ENCODE results near the gene CDH3. TPM values are rescaled to one million over a fixed set of nuclear protein-coding genes. Genes with fewer than 3 reads are reported as not detected.
A peak's percentile ranks its signal among the peaks of the same experiment; 100 is the strongest.

The CDH3 gene
- total RNA-seq, 1 experiment from 2014 or later, result 109 TPM

GRCh38 chr16:68658974-68659360 lies 13.9 kb downstream of the CDH3 start:
- no peaks in the 10 kb centered on the region for H3K27me3 ChIP-seq (ENCODE audit: low read length)
- H3K79me2 ChIP-seq (ENCODE audit: low read length), result peaks cover 69% of the 10 kb centered on the region
- ATAC-seq (peak; percentile 12), DNase-seq (no peak)
- no TSS peak for BruUV-seq (replicated peaks)
- H3K36me3 ChIP-seq (ENCODE audit: low read depth, low read length), result no peaks in the 10 kb centered on the region; the same call in 1 of the 2 replicates
- TF ChIP-seq, protein P1, sequence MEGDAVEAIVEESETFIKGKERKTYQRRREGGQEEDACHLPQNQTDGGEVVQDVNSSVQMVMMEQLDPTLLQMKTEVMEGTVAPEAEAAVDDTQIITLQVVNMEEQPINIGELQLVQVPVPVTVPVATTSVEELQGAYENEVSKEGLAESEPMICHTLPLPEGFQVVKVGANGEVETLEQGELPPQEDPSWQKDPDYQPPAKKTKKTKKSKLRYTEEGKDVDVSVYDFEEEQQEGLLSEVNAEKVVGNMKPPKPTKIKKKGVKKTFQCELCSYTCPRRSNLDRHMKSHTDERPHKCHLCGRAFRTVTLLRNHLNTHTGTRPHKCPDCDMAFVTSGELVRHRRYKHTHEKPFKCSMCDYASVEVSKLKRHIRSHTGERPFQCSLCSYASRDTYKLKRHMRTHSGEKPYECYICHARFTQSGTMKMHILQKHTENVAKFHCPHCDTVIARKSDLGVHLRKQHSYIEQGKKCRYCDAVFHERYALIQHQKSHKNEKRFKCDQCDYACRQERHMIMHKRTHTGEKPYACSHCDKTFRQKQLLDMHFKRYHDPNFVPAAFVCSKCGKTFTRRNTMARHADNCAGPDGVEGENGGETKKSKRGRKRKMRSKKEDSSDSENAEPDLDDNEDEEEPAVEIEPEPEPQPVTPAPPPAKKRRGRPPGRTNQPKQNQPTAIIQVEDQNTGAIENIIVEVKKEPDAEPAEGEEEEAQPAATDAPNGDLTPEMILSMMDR (conservative IDR thresholded peaks at IDR 0.05; ENCODE audit: low read depth, low read length), result no peak
- TF ChIP-seq EZH2phosphoT487 (IDR thresholded peaks at IDR 0.05; ENCODE audit: borderline replicate concordance, low read length) (no peak), EZH2 (IDR thresholded peaks at IDR 0.05; ENCODE audit: low read length, unreplicated experiment) (no peak)
- CTCF ChIA-PET, result interaction anchor here (0.6 kb wide), 1 partner anchor 46 kb away, joined by 7 read pairs; no protein-coding TSS in a partner anchor
- peak overlapping the region; percentile 99 for H3K27ac ChIP-seq (ENCODE audit: low read length)
- POLR2A ChIA-PET (ENCODE audit: unreplicated experiment), result interaction anchor here (0.5 to 1.2 kb wide), 3 partner anchors 14 to 69 kb away, joined by 4 to 14 read pairs (median 8); partner anchors contain the start of gene CDH3
- intact Hi-C loops (cut with micrococcal nuclease), result loop anchor here (2.0 kb wide), 1 partner anchor 22 kb away; no protein-coding TSS in a partner anchor
- peaks cover 11% of the 10 kb centered on the region for H3F3A ChIP-seq (ENCODE audit: low read length, unreplicated experiment)
- H3K4me2 ChIP-seq (ENCODE audit: low read length), result peak overlapping the region; percentile 52
- H4K20me1 ChIP-seq (ENCODE audit: low read length), result no peaks in the 10 kb centered on the region
- H2AFZ ChIP-seq (ENCODE audit: low read length), result no peak overlapping the region
- no peaks in the 10 kb centered on the region for H3K9me2 ChIP-seq (replicated peaks; ENCODE audit: low read length)
- H3K9me3 ChIP-seq (ENCODE audit: low read length), result no peaks in the 10 kb centered on the region
- peak overlapping the region; percentile 64 for H3K9ac ChIP-seq (ENCODE audit: low read length)
- peaks cover 47% of the 10 kb centered on the region for H3K4me1 ChIP-seq (ENCODE audit: insufficient read depth, low read length)
- H3K4me3 ChIP-seq (ENCODE audit: low read length), result 0 out of 2 replicates have a peak overlapping the region, but pooled peaks have one; percentile 22

DNA sequence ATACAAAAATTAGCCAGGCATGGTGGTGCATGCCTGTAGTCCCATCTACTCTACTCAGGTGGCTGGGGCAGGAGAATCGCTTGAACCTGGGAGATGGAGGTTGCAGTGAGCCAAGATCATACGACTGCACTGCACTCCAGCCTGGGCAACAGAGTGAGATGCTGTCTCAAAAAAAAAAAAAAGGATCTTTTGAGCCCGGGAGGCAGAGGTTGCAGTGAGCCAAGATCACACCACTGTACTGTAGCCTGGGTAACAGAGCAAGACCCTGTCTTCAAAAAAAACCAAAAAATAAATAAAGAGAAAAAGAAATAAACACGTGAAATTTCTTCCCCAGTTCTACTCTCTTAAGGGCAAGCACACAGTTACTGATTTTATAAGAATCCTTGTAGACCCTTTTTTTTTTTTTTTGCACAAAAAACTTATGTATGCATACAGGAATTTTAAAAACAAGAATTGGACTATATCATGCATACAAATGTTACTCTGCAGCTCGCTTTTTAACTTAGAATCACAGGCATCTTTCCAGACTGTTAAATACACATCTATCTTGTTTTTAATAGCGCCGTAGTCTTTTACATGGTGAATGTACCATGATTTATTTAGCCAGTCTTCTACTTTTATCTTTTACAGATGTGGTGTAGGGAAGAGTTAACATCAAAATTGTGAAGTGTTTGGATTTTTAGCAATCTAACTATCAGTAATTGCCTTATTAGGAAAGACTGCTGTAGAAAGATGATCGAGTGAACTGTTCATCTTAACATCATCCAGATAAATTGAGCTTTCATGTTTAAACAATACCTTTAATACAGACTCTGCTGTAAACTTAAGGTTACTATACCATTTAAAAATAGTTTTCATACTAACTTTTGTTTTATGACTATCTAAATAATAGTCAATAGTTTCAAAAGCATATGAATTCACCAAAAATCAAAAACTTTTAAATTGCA lies 14.6 kb downstream of the CDH3 start:
- Histone ChIP-seq H3K36me3 (ENCODE audit: low read depth, low read length) (no peaks in the 10 kb centered on the region; the same call in 1 of the 2 replicates), H3K27ac (ENCODE audit: low read length) (peak overlapping the region; percentile 99), H3K4me3 (ENCODE audit: low read length) (no peak overlapping the region), H3F3A (ENCODE audit: low read length, unreplicated experiment) (peaks cover 11% of the 10 kb centered on the region), H3K79me2 (ENCODE audit: low read length) (peaks cover 76% of the 10 kb centered on the region), H3K4me2 (ENCODE audit: low read length) (peak overlapping the region; percentile 52), H3K9ac (ENCODE audit: low read length) (peak overlapping the region; percentile 64), H3K4me1 (ENCODE audit: insufficient read depth, low read length) (peaks cover 54% of the 10 kb centered on the region), H3K9me3 (ENCODE audit: low read length) (no peaks in the 10 kb centered on the region), H3K27me3 (ENCODE audit: low read length) (no peaks in the 10 kb centered on the region), H2AFZ (ENCODE audit: low read length) (no peak overlapping the region), H4K20me1 (ENCODE audit: low read length) (no peaks in the 10 kb centered on the region), H3K9me2 (replicated peaks; ENCODE audit: low read length) (no peaks in the 10 kb centered on the region)
- ChIA-PET POLR2A (ENCODE audit: unreplicated experiment) (interaction anchor here (0.7 kb wide), 1 partner anchor 77 kb away, joined by 5 read pairs; the partner anchor contains the start of gene CDH1), CTCF (no interaction called here)
- TF ChIP-seq EZH2phosphoT487 (IDR thresholded peaks at IDR 0.05; ENCODE audit: borderline replicate concordance, low read length), result no peak
- TF ChIP-seq, protein P1 (conservative IDR thresholded peaks at IDR 0.05; ENCODE audit: low read depth, low read length), result no peak
- TF ChIP-seq EZH2 (IDR thresholded peaks at IDR 0.05; ENCODE audit: low read length, unreplicated experiment), result no peak
- DNase-seq, result no peak
- intact Hi-C loops (cut with micrococcal nuclease), result loop anchor here (2.0 kb wide), 1 partner anchor 23 kb away; no protein-coding TSS in a partner anchor
- no peak for ATAC-seq
- no TSS peak for BruUV-seq (replicated peaks)

All from PC-3 (cell line).